ENCODE results near the gene MAU2.
A peak's percentile ranks its signal among the peaks of the same experiment; 100 is the strongest.
"Not testable (repeated sequence)": the region's sequence is repeated elsewhere in the genome, so short reads cannot be mapped to it uniquely, and the experiment has no call there.

MAU2 gene

GRCh38 chr19:19345970-19346369 is 25.3 kb downstream of the MAU2 start:
- no peak for DNase-seq (ENCODE audit: low read depth in 2 of 2)

- no peak for DNase-seq (ENCODE audit: low read depth in 2 of 2)
Measured at GRCh38 chr19:19347401-19348110, 26.9 kb downstream of the MAU2 start.

- DNase-seq (ENCODE audit: low read depth in 2 of 2) = no peak
Measured at GRCh38 chr19:19348266-19348665, 27.6 kb downstream of the MAU2 start.

GRCh38 chr19:19349365-19349764 is 28.7 kb downstream of the MAU2 start:
- DNase-seq (ENCODE audit: low read depth in 2 of 2) = no peak

- not testable (repeated sequence) for DNase-seq (ENCODE audit: low read depth in 2 of 2)
Measured at GRCh38 chr19:19350756-19351155, 30.1 kb downstream of the MAU2 start.

GRCh38 chr19:19352823-19353222 is 32.2 kb downstream of the MAU2 start:
- no peak for DNase-seq (ENCODE audit: low read depth in 2 of 2)

GRCh38 chr19:19354007-19354406 is 33.4 kb downstream of the MAU2 start:
- no peak for DNase-seq (ENCODE audit: low read depth in 2 of 2)

- no peak for DNase-seq (ENCODE audit: low read depth in 2 of 2)
Measured at GRCh38 chr19:19354932-19355331, 34.3 kb downstream of the MAU2 start.

GRCh38 chr19:19355606-19356139 is 35.0 kb downstream of the MAU2 start:
- no peak for DNase-seq (ENCODE audit: low read depth in 2 of 2)

- DNase-seq (ENCODE audit: low read depth in 2 of 2) = no peak
Measured at GRCh38 chr19:19356500-19356899, 35.9 kb downstream of the MAU2 start.

GRCh38 chr19:19356901-19357566 is 36.4 kb downstream of the MAU2 start:
- DNase-seq (ENCODE audit: low read depth in 2 of 2) = no peak

- DNase-seq (ENCODE audit: low read depth in 2 of 2) = peak; percentile 58 to 62
Measured at GRCh38 chr19:19361075-19361594, 40.5 kb downstream of the MAU2 start.

GRCh38 chr19:19362075-19362474 is 41.4 kb downstream of the MAU2 start:
- DNase-seq (ENCODE audit: low read depth in 2 of 2) = no peak

GRCh38 chr19:19366434-19367396 is 46.1 kb downstream of the MAU2 start:
- no peak for DNase-seq (ENCODE audit: low read depth in 2 of 2)

GRCh38 chr19:19368087-19368486 is 47.5 kb downstream of the MAU2 start:
- no peak for DNase-seq (ENCODE audit: low read depth in 2 of 2)

- no peak for DNase-seq (ENCODE audit: low read depth in 2 of 2)
Measured at GRCh38 chr19:19371059-19371458, 50.4 kb downstream of the MAU2 start.

- no peak for DNase-seq (ENCODE audit: low read depth in 2 of 2)
Measured at GRCh38 chr19:19372656-19373416, 52.2 kb downstream of the MAU2 start.

- no peak for DNase-seq (ENCODE audit: low read depth in 2 of 2)
Measured at GRCh38 chr19:19379527-19379926, 58.9 kb downstream of the MAU2 start.

- not testable (repeated sequence) for DNase-seq (ENCODE audit: low read depth in 2 of 2)
Measured at GRCh38 chr19:19380316-19380715, 59.7 kb downstream of the MAU2 start.

- DNase-seq (ENCODE audit: low read depth in 2 of 2) = no peak
Measured at GRCh38 chr19:19381007-19381926, 60.6 kb downstream of the MAU2 start.
